HG03108 (cell line): ENCODE data around the gene ARMC10.
"Not testable (repeated sequence)": the region's sequence is repeated elsewhere in the genome, so short reads cannot be mapped to it uniquely, and the experiment has no call there.

ENCODE experiments used
- ATAC-seq: cut with Tn5 transposase; IDR thresholded peaks from one replicate; pipeline ENCODE4 v1.9.1; 2021; ENCODE audit warnings: moderate library complexity; ENCODE audit not compliant: unreplicated experiment

The ARMC10 gene

DNA sequence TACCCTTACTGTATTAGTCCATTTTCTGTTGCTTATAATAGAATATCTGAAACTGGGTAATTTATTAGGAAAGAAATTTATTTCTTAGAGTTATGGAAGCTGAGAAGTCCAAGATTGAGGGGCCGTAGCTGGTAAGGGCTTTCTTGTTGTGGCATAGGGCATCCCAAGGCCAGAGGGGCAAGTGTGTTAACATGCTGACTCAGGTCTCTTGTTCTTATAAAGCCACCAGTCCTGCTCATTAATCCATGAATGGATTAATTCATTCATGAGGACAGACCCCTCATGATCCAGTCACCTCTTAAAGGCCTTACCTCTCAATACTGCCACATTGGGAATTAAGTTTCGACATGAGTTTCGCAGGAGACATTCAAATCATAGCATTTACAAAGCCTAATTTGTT is 2.4 kb downstream of the ARMC10 start:
- no peak for ATAC-seq

- ATAC-seq: not testable (repeated sequence)
Observed at GRCh38 chr7:103078226-103078625, 3.3 kb downstream of the ARMC10 start.

DNA sequence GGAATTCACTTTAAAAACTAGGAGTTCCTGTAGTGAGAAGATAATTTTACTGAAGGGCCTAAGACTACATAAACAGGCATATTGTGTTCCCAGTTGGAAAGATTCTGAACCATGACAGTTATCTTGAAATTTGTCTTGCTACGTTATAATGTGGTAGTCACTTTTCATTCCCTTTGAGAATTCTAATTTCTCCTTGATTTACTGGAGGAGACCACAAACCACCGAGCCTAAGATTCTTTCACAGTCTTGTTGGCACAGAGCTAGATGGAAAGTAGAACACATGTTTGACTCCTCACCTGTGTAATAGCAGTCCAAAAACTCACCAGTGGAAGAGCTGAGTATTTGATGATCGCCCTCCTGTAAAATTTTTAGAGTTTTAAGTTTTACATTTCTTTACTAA is 4.9 kb downstream of the ARMC10 start:
- ATAC-seq: no peak

DNA sequence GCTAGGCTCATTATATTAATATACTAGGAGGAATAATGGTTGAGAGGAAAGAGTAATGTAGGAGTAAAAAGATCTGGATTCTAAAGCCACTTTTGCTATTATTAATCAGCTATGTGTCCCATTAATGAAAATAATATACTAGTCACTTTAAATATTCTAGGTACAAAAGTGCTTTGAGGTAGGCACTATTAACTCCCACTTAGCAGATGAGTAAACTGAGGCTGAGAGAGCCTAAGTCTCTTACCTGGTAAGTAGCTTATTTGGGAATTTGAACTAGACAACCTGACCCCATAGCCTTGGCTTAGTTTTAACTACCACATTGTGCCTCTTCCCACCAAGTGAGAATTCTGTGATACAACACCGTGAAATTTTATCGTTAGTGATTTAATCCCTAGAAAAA is 6.0 kb downstream of the ARMC10 start:
- ATAC-seq: no peak

DNA sequence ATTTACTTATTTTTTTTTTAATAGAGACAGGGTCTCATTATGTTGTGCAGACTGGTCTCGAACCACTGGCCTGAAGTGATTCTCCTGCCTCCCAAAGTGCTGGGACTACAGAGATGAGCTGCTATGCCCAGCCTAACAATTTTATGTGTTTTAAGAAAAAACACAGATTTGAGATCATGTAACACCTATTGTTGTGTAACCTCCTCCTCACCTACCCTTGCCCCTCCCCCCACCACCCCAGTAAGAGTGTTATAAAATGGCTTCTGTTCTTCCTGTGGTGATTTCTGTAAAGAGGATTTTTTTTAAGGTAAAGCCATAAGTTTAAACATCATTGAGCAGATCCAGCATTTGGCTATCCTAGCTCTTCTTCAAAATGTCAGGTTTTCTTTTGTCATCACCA is 7.6 kb downstream of the ARMC10 start:
- no peak for ATAC-seq

GRCh38 chr7:103083210-103083609 is 8.3 kb downstream of the ARMC10 start:
- ATAC-seq: no peak

DNA sequence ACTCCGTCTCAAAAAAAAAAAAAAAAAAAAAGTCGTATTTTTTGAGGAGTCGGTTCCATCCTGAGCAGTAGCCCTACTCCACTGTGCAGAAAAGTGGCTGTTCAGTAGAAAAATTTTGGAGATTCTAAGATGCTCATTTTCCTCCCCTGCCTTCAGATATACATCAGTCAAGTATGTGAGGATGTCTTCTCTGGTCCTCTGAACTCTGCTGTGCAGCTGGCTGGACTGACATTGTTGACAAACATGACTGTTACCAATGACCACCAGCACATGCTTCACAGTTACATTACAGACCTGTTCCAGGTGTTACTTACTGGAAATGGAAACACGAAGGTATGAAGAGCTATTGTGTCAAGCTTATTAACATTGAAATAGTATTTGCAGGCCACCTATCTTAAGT is 17.4 kb downstream of the ARMC10 start:
- not testable (repeated sequence) for ATAC-seq

GRCh38 chr7:103093429-103093828 is 18.5 kb downstream of the ARMC10 start:
- ATAC-seq: no peak

GRCh38 chr7:103094102-103094501 is 19.2 kb downstream of the ARMC10 start:
- ATAC-seq: no peak

DNA sequence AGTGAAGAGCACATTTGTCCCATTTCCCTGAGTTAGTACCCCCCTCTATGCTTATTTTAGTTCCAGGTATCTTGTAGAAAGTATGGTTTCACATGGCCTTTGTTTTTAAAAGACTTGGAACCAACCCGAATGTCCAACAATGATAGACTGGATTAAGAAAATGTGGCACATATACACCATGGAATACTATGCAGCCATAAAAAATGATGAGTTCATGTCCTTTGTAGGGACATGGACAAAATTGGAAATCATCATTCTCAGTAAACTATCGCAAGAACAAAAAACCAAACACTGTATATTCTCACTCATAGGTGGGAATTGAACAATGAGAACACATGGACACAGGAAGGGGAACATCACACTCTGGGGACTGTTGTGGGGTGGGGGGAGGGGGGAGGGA is 20.6 kb downstream of the ARMC10 start:
- ATAC-seq: not testable (repeated sequence)

DNA sequence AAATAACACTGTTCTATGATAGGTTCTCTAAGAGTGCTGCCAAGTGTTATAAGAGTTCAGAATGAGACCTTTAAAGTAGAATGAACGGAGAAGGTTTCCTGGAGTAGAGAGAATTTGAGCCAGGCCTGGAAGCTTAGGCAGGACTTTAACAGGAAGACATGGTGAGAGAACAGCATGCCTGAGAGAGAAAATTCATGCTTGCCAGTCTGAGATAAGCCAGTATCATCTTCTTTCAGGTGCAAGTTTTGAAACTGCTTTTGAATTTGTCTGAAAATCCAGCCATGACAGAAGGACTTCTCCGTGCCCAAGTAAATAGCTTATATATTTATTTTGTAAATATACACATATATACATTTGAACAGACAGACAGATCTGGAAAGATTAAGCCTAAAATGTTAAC is 22.1 kb downstream of the ARMC10 start:
- no peak for ATAC-seq

DNA sequence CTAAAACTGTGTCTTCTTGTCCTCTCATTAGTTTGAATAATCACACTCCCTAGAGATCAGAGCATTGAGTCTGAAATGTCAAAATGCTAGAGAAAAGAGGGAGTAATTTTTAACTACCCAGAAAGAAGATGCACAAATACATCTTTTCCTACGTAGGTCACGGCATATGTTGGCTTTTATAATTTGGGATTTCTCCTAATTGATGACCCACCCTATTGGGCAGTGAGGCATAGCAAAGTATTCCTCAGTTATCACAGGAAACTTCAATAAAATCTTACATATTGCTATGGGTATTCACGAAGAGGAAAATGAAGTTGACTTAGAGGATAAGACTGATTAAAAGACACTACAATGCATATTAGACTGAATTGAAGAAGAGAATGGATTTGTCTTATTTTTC is 25.4 kb downstream of the ARMC10 start:
- no peak for ATAC-seq

GRCh38 chr7:103101543-103101942 is 26.6 kb downstream of the ARMC10 start:
- ATAC-seq: no peak

GRCh38 chr7:103106005-103106702 is 31.2 kb downstream of the ARMC10 start:
- ATAC-seq: no peak

DNA sequence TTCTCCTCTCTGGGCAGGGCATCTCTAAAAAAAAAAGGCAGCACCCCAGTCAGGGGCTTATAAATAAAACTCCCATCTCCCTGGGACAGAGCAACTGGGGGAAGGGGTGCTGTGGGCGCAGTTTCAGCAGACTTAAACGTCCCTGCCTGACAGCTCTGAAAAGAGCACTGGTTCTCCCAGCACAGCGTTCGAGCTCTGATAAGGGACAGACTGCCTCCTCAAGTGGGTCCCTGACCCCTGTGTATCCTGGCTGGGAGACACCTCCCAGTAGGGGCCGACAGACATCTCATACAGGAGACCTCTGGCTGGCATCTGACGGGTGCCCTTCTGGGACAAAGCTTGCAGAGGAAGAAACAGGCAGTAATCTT is 31.7 kb downstream of the ARMC10 start:
- not testable (repeated sequence) for ATAC-seq

- no peak for ATAC-seq
Observed at GRCh38 chr7:103113164-103113563, 38.2 kb downstream of the ARMC10 start.

DNA sequence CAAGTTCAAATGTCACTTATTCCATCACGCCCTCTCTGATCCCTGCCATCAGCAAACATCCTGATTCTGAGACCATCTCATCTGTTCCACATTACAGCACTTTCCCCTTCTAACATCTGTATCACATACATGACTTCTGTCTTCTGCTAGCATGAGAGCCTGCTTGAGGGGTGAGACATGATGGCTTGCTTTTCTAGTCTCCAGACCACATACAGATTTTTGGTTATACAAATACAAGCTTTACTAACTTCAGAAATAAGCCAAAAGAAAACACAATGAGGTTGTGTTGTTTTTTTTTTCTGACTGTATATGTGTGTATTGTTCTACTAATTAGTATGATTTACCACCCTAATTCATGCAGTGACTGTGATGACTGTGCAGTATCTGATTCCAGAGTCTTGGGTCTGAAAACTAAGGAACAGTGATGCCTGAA is 39.7 kb downstream of the ARMC10 start:
- ATAC-seq: no peak

GRCh38 chr7:103115771-103116170 is 40.8 kb downstream of the ARMC10 start:
- no peak for ATAC-seq

- no peak for ATAC-seq
Observed at GRCh38 chr7:103116511-103116910, 41.6 kb downstream of the ARMC10 start.

DNA sequence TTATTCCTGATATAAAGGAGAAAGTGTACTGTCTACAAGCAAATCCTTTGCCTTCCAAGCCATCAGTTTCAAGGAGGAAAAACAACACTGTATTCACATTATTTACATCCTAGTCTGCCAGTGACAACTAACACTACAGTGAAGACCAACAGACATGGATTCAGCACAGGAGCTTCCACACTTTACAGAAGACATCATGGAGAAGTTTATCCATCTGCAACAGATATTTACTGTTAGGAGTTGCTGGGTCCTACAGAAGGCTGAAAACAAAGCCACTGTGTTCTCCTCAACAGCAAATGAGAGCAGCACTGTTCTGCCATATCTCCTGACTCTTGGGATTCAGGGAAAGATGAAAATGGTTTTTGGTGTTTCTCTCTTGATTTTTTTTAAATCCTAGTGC is 42.1 kb downstream of the ARMC10 start:
- no peak for ATAC-seq

DNA sequence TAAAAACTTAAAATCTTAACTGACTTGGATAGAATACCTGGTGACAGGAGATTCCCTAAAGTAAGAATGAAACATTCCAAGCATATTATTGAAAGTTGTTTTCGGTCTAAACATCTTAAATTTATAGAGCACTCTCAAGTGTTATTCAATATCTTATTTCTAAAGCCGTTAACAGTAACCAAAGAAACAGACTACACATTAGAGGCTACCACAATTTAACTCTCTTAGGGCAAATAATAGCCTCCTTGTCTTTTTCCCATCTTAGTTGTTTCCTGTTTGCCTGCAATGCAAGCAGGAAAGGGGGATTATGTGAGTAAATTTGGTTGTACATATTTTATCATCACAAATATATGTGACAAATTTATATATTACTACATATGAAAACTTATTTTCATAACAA is 42.5 kb downstream of the ARMC10 start:
- ATAC-seq: no peak

DNA sequence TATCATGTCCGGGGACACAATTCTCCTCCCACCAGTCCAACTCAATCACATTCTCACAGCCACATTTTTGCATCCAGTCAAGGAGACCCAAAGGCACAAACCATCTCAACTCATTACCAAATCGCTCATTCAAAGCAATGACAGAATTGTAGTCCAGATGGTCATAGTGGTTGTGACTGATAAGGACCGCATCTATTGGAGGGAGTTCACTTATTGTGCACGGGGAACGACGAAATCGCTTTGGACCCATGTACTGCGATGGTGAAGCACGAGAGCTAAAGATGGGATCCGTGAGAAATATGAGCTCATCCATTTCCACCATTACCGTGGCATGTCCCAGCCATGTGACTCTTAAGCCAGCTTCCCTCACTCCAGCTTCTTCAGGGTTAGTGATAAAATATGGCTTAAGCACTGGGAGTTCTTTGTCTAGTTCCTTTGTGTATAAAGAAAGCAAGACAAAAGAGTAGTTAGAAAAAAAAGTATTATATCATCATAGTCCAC is 44.9 kb downstream of the ARMC10 start:
- no peak for ATAC-seq

DNA sequence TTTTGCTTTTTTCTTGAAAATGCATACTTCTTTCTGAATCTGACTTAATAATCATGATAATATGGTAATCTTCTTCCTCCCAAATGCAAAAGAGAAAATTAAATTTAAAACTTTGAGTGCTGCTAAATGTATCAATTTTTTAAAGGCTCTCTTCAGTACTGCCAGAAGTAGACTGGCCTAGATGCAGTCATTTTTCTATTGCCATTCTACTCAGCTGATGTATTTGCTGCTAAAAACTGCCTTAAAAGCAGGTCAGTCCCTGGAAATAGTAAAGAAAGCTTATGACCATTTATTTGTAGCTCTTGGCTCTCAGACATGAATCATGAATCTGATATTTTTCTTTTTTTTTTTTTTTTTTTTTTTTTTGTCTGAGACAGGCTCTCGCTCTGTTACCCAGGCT is 45.4 kb downstream of the ARMC10 start:
- no peak for ATAC-seq
